ENCODE measurements around the gene RCSD1. TPM values are rescaled to one million over a fixed set of nuclear protein-coding genes. Genes with fewer than 3 reads are reported as not detected.

The RCSD1 gene
- total and polyA plus RNA-seq, 3 donors from 2014 or later: 13.8 to 24.7 (median 14.1) TPM

DNA sequence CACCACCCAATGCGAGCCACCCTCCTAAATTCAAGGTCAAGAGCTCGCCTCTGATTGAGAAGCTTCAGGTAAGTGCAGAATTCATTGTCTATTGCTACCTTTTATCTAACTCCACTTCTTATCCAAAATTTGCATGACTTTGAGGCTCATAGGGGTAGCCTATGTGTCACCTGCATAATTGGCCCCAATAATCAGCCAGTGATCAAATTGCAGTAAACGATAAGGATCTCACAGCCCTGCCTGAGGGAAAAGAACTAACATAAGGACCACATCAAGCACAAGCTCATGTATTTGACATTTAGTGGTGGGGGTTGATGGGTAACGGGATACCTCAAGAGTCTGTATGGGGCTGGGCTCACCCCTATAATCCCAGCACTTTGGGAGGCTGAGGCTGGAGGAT, 60.0 kb downstream of the RCSD1 start:
- Histone ChIP-seq H3K4me3 (no peak overlapping the region), H3K36me3 (ENCODE audit: low read depth, missing control alignments) (no peaks in the 10 kb centered on the region), H3K27me3 (no peaks in the 10 kb centered on the region), H3K9me3 (no peaks in the 10 kb centered on the region), H3K4me1 (peaks cover 14% of the 10 kb centered on the region), H3K27ac (no peak overlapping the region)
- 86 to 88% methylated on average over 4 of the region's 4 CpGs for WGBS, 2 donors
- TF ChIP-seq POLR2A (IDR thresholded peaks at IDR 0.05): no peak
- TF ChIP-seq, protein P1, sequence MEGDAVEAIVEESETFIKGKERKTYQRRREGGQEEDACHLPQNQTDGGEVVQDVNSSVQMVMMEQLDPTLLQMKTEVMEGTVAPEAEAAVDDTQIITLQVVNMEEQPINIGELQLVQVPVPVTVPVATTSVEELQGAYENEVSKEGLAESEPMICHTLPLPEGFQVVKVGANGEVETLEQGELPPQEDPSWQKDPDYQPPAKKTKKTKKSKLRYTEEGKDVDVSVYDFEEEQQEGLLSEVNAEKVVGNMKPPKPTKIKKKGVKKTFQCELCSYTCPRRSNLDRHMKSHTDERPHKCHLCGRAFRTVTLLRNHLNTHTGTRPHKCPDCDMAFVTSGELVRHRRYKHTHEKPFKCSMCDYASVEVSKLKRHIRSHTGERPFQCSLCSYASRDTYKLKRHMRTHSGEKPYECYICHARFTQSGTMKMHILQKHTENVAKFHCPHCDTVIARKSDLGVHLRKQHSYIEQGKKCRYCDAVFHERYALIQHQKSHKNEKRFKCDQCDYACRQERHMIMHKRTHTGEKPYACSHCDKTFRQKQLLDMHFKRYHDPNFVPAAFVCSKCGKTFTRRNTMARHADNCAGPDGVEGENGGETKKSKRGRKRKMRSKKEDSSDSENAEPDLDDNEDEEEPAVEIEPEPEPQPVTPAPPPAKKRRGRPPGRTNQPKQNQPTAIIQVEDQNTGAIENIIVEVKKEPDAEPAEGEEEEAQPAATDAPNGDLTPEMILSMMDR (IDR thresholded peaks at IDR 0.05): no peak
- intact Hi-C loops (cut with DNase I; ENCODE audit: low total_unique reads): no loop called here
- DNase-seq: no peak

DNA sequence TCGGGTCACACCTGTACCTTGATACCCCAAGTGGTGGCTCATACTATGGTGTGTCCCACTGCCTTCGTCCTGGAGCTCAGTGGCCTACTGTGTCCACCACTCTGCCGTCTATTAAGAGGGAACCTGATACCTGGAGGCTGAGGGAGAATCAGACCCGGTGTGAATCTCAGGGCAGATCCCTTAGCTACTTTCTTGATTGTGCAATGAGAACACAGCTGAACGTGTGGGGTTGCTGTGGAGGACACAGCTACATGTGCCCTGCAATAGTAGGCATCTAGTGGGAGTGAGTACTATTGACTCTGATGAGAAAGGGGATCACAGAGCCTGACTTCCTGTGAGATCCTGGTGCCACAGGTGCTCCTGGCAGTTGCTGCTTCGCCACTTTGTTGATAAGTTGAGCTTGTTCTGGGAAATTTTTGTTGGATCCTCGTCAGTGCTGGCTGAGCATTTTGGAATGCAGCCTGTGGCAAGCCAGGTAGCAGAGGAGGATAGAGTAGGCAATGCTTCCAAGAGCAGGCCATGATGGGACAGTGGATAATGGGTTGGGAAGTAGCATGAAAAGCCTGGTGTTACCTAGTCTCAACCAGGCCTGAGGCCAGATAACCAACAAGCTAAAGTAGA, 63.5 kb downstream of the RCSD1 start:
- Histone ChIP-seq H3K4me3 (no peak overlapping the region), H3K27me3 (no peaks in the 10 kb centered on the region), H3K4me1 (no peaks in the 10 kb centered on the region), H3K27ac (no peak overlapping the region), H3K36me3 (ENCODE audit: low read depth, missing control alignments) (no peaks in the 10 kb centered on the region), H3K9me3 (no peaks in the 10 kb centered on the region)
- no peak for DNase-seq
- no peak for TF ChIP-seq POLR2A (IDR thresholded peaks at IDR 0.05)
- TF ChIP-seq, protein P1 (IDR thresholded peaks at IDR 0.05): no peak
- WGBS, 2 donors: 95 to 98% methylated on average over 7 of the region's 7 CpGs
- intact Hi-C loops (cut with DNase I; ENCODE audit: low total_unique reads): no loop called here

DNA sequence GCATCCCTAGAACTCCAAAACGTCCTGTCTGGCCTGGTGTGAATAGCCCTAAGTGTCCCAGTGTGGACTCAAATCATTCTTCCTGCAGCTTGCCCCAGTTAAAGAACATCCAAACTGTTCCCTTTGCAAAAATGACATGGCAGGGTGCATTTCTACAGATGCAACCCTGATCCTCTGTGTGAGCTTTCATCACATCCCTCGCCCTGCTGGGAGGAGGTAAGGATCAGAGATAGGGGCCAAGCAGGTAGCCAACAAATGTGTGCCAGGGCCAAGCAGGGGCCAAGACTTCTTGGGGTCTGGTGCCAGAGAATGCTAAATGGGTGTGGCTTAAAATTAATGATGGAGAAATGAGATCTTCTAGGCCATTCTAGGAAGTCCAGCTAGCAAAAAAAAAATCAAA, 64.7 kb downstream of the RCSD1 start:
- Histone ChIP-seq H3K27ac (no peak overlapping the region), H3K9me3 (no peaks in the 10 kb centered on the region), H3K4me3 (no peak overlapping the region), H3K36me3 (ENCODE audit: low read depth, missing control alignments) (no peaks in the 10 kb centered on the region), H3K4me1 (no peaks in the 10 kb centered on the region), H3K27me3 (no peaks in the 10 kb centered on the region)
- DNase-seq: no peak
- WGBS, 2 donors: 68 to 78% methylated on average over 2 of the region's 2 CpGs
- TF ChIP-seq, protein P1 (IDR thresholded peaks at IDR 0.05): no peak
- TF ChIP-seq POLR2A (IDR thresholded peaks at IDR 0.05): no peak
- intact Hi-C loops (cut with DNase I; ENCODE audit: low total_unique reads): no loop called here

DNA sequence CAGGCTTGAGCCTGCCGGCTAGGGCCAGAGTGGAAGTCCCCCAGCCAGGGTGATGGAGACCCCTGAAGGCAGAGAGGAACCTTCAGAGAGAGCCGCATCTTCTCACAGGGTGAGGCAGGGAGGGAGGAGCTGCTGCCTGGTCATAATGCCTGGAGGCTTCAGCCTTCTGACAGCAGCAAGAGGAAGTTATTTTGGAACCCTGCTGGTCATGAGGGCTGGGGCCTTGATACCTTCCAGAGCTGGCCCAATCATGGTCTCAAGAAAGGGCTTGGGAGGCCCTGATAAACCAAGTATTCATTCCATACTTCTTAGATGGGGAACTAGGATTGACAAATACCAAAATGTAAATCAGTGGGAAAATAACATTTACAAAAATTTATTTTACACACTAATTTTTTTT, 65.1 kb downstream of the RCSD1 start:
- DNase-seq: no peak
- Histone ChIP-seq H3K27me3 (no peaks in the 10 kb centered on the region), H3K9me3 (no peaks in the 10 kb centered on the region), H3K36me3 (ENCODE audit: low read depth, missing control alignments) (no peaks in the 10 kb centered on the region), H3K4me1 (no peaks in the 10 kb centered on the region), H3K27ac (no peak overlapping the region), H3K4me3 (no peak overlapping the region)
- 80 to 87% methylated on average over 2 of the region's 2 CpGs for WGBS, 2 donors
- intact Hi-C loops (cut with DNase I; ENCODE audit: low total_unique reads): no loop called here
- TF ChIP-seq, protein P1 (IDR thresholded peaks at IDR 0.05): no peak

Measured in testis (tissue), 3 donors.